ENCODE measurements around the gene RPS26.

GRCh38 chr12:56041552-56042429 lies at the start of gene RPS26:
- TF ChIP-seq CTCF (IDR thresholded peaks at IDR 0.05; ENCODE audit: low read length) (peak; percentile 62), EZH2 (IDR thresholded peaks at IDR 0.05; ENCODE audit: borderline replicate concordance, low read length) (no peak)

Measured in OCI-LY1 (cell line).